ENCODE results near the gene TMEM248.
A peak's percentile ranks its signal among the peaks of the same experiment; 100 is the strongest.
"Not testable (repeated sequence)": the region's sequence is repeated elsewhere in the genome, so short reads cannot be mapped to it uniquely, and the experiment has no call there.

TMEM248 gene

GRCh38 chr7:66950763-66951162 is 29.7 kb downstream of the TMEM248 start:
- DNase-seq (ENCODE audit: low spot score), result no peak

GRCh38 chr7:66952343-66953043 is 31.5 kb downstream of the TMEM248 start:
- DNase-seq (ENCODE audit: low spot score), result no peak

GRCh38 chr7:66953044-66953427 is 32.0 kb downstream of the TMEM248 start:
- no peak for DNase-seq (ENCODE audit: low spot score)

- DNase-seq (ENCODE audit: low spot score), result no peak
These were observed 36.7 kb downstream of the TMEM248 start for GRCh38 chr7:66957595-66958290.

- no peak for DNase-seq (ENCODE audit: low spot score)
These were observed 37.7 kb downstream of the TMEM248 start for GRCh38 chr7:66958538-66959350.

- no peak for DNase-seq (ENCODE audit: low spot score)
These were observed 39.2 kb downstream of the TMEM248 start for GRCh38 chr7:66960192-66960591.

- DNase-seq (ENCODE audit: low spot score), result no peak
These were observed 40.1 kb downstream of the TMEM248 start for GRCh38 chr7:66961096-66961495.

GRCh38 chr7:66964411-66964810 is 43.4 kb downstream of the TMEM248 start:
- no peak for DNase-seq (ENCODE audit: low spot score)

- no peak for DNase-seq (ENCODE audit: low spot score)
These were observed 46.0 kb downstream of the TMEM248 start for GRCh38 chr7:66967029-66967428.

GRCh38 chr7:66969001-66969400 is 48.0 kb downstream of the TMEM248 start:
- not testable (repeated sequence) for DNase-seq (ENCODE audit: low spot score)

GRCh38 chr7:66970310-66970709 is 49.3 kb downstream of the TMEM248 start:
- no peak for DNase-seq (ENCODE audit: low spot score)

- DNase-seq (ENCODE audit: low spot score), result no peak
These were observed 54.1 kb downstream of the TMEM248 start for GRCh38 chr7:66974986-66975590.

- DNase-seq (ENCODE audit: low spot score), result not testable (repeated sequence)
These were observed 57.3 kb downstream of the TMEM248 start for GRCh38 chr7:66978312-66978711.

- not testable (repeated sequence) for DNase-seq (ENCODE audit: low spot score)
These were observed 58.0 kb downstream of the TMEM248 start for GRCh38 chr7:66979013-66979412.

- DNase-seq (ENCODE audit: low spot score), result not testable (repeated sequence)
These were observed 59.3 kb downstream of the TMEM248 start for GRCh38 chr7:66980336-66980735.

GRCh38 chr7:66989552-66989951 is 68.5 kb downstream of the TMEM248 start:
- not testable (repeated sequence) for DNase-seq (ENCODE audit: low spot score)

GRCh38 chr7:66994051-66994450 is 73.0 kb downstream of the TMEM248 start:
- not testable (repeated sequence) for DNase-seq (ENCODE audit: low spot score)

GRCh38 chr7:66994691-66995049 is 73.6 kb downstream of the TMEM248 start:
- DNase-seq (ENCODE audit: low spot score), result peak; percentile 71

GRCh38 chr7:66995050-66995776 is 74.2 kb downstream of the TMEM248 start, which contains the start of gene SBDS:
SBDS (minus strand) TSS chr7:66995586; CDS start chr7:66995417, 169 bp downstream.
- DNase-seq (ENCODE audit: low spot score), result peak; percentile 99

GRCh38 chr7:66996444-66997191 is 75.6 kb downstream of the TMEM248 start, which contains the start of gene TYW1:
TYW1 (plus strand) TSS chr7:66996833; CDS start chr7:66996979, 146 bp downstream.
- peak; percentile 99 for DNase-seq (ENCODE audit: low spot score)

Data from hematopoietic multipotent progenitor cell treated with erythropoietin and hydrocortisone succinate and interleukin-3 and kit ligand, for 17 days (in vitro differentiated cells).